DND-41 (cell line): ENCODE data around the gene CASP12.
A peak's percentile ranks its signal among the peaks of the same experiment; 100 is the strongest.
"Not testable (repeated sequence)": the region's sequence is repeated elsewhere in the genome, so short reads cannot be mapped to it uniquely, and the experiment has no call there.

Experiments used
- ATAC-seq: fragments of 200-7000 bp; cut with Tn5 transposase; 3 replicates; pipeline ENCODE4 v1.9.1; 2021; ENCODE audit warnings: low read depth; ENCODE audit not compliant: insufficient read depth
- DNase-seq: peaks from one replicate; pipeline ENCODE4 v3.0.0-alpha.2; 2020
- H2AFZ ChIP-seq: 2 replicates; pipeline ENCODE4 v1.6.0; 2012; ENCODE audit warnings: low read depth, low read length
- H3K27ac ChIP-seq: 2 replicates; pipeline ENCODE4 v1.5.1; 2012; ENCODE audit warnings: low read length, inconsistent platforms
- H3K27me3 ChIP-seq: fragments of 200-600 bp; sonication (generic); 2 replicates; pipeline ENCODE4 v1.6.0; 2012; ENCODE audit warnings: low read length, mild to moderate bottlenecking, inconsistent platforms; ENCODE audit not compliant: insufficient read depth, poor library complexity
- H3K36me3 ChIP-seq: 2 replicates; pipeline ENCODE4 v1.5.1; 2012; ENCODE audit warnings: low read length, inconsistent platforms; ENCODE audit not compliant: insufficient read depth
- H3K4me1 ChIP-seq: 2 replicates; pipeline ENCODE4 v1.5.1; 2012; ENCODE audit warnings: mild to moderate bottlenecking, low read length; ENCODE audit not compliant: insufficient read depth
- H3K4me2 ChIP-seq: 2 replicates; pipeline ENCODE4 v1.6.0; 2012; ENCODE audit warnings: mild to moderate bottlenecking, moderate library complexity, low read length, inconsistent platforms; ENCODE audit not compliant: insufficient read depth
- H3K4me3 ChIP-seq, 2 experiments: fragments of 200-600 bp in 1 of 2; shearing (Covaris generic) in 1 of 2; 2 replicates each; pipeline ENCODE4 v1.5.1; 2012 to 2016; ENCODE audit warnings: inconsistent platforms in 2 of 2, low read length in 2 of 2, mild to moderate bottlenecking in 2 of 2, low read depth in 1 of 2, moderate library complexity in 1 of 2
- H3K79me2 ChIP-seq: 2 replicates; pipeline ENCODE4 v1.6.0; 2012; ENCODE audit warnings: low read length, inconsistent platforms; ENCODE audit not compliant: insufficient read depth
- H3K9ac ChIP-seq: 2 replicates; pipeline ENCODE4 v1.6.0; 2012; ENCODE audit warnings: low read depth, mild to moderate bottlenecking, inconsistent platforms, low read length, moderate library complexity
- H3K9me3 ChIP-seq: 2 replicates; pipeline ENCODE4 v1.5.1; 2012; ENCODE audit warnings: low read length, moderate library complexity, mild to moderate bottlenecking, inconsistent platforms; ENCODE audit not compliant: insufficient read depth, severe bottlenecking
- H4K20me1 ChIP-seq: 2 replicates; pipeline ENCODE4 v1.6.0; 2012; ENCODE audit warnings: low read length; ENCODE audit not compliant: insufficient read depth
- CTCF ChIP-seq: IDR thresholded peaks from 2 replicates; pipeline ENCODE4 v1.5.1; 2012; ENCODE audit warnings: borderline replicate concordance, low read length, moderate library complexity, mild to moderate bottlenecking; ENCODE audit not compliant: poor library complexity, severe bottlenecking; ENCODE audit errors: extremely low read depth
- EZH2 ChIP-seq: IDR thresholded peaks from 3 replicates; pipeline ENCODE4 v1.6.1; 2012; ENCODE audit warnings: borderline replicate concordance, low read depth, mild to moderate bottlenecking, moderate library complexity, low read length, inconsistent platforms; ENCODE audit not compliant: severe bottlenecking

The CASP12 gene

DNA sequence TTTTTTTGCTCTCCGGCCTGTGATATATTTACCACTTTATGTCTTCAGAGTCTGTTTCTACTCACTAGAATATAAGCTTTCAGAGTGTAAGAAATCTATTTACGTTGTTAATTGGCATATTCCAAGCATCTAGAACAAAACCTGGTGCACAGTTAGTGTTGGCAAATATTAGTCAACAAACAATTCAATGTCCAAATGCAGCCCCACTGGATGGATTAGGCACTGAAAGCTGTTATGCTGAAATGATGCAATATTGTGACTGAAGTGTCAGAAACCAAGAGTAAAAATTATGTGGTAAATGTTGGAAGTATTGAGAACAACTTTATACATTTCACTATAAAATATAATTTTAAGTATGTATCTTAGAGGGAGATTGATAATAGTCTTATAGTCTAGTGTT lies 45.3 kb upstream of the CASP12 start:
- no peaks in the 10 kb centered on the region for H4K20me1 ChIP-seq
- no peak for ATAC-seq
- no peak overlapping the region for H3K4me2 ChIP-seq
- DNase-seq = no peak
- H3K4me1 ChIP-seq = no peaks in the 10 kb centered on the region
- TF ChIP-seq EZH2 = no peak
- no peak overlapping the region for H3K9ac ChIP-seq
- no peaks in the 10 kb centered on the region for H3K79me2 ChIP-seq
- no peak overlapping the region for H3K4me3 ChIP-seq
- no peak overlapping the region for H3K27ac ChIP-seq
- H3K9me3 ChIP-seq = no peaks in the 10 kb centered on the region
- H3K27me3 ChIP-seq = no peaks in the 10 kb centered on the region
- H2AFZ ChIP-seq = no peak overlapping the region
- peaks cover 59% of the 10 kb centered on the region for H3K36me3 ChIP-seq

- TF ChIP-seq CTCF = no peak
- TF ChIP-seq EZH2 = no peak
- Histone ChIP-seq H3K27me3 (no peaks in the 10 kb centered on the region), H2AFZ (no peak overlapping the region), H3K79me2 (no peaks in the 10 kb centered on the region), H3K9me3 (peaks cover 5% of the 10 kb centered on the region), H3K4me2 (peak overlapping the region; percentile 33; the same call in 1 of the 2 replicates), H3K36me3 (no peaks in the 10 kb centered on the region), H3K9ac (no peak overlapping the region), H4K20me1 (no peaks in the 10 kb centered on the region), H3K27ac (0 out of 2 replicates have a peak overlapping the region, but pooled peaks have one; percentile 6), H3K4me3 (no peak overlapping the region), H3K4me1 (peaks cover 13% of the 10 kb centered on the region)
- DNase-seq = peak; percentile 36
- peak; percentile 99 for ATAC-seq
Observed at GRCh38 chr11:104934594-104934993, 36.3 kb upstream of the CASP12 start.

DNA sequence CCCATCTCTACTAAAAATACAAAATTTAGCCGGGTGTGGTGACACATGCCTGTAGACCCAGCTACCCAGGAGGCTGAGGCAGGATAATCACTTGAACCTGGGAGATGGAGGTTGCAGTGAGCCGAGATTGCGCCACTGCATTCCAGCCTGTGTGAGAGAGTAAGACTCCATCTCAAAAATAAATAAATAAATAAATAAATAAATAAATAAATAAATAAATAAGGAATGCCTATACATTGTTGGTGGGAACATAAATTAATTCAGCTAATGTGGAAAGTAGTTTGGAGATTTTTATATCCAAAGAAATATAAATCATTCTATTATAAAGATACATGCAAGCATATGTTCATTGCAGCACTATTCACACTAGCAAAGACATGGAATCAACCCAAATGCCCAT lies 35.8 kb upstream of the CASP12 start:
- H3K79me2 ChIP-seq, H4K20me1 ChIP-seq, H2AFZ ChIP-seq, H3K4me2 ChIP-seq, H3K9ac ChIP-seq, ATAC-seq, H3K27me3 ChIP-seq, DNase-seq, H3K9me3 ChIP-seq, H3K36me3 ChIP-seq, H3K4me3 ChIP-seq, H3K27ac ChIP-seq: not testable (repeated sequence)
- H3K4me1 ChIP-seq = peaks cover 13% of the 10 kb centered on the region

GRCh38 chr11:104928811-104929210 lies 30.6 kb upstream of the CASP12 start:
- Histone ChIP-seq H3K4me2 (no peak overlapping the region), H3K4me3 (no peak overlapping the region), H3K9me3 (peaks cover 10% of the 10 kb centered on the region), H4K20me1 (no peaks in the 10 kb centered on the region), H3K27me3 (no peaks in the 10 kb centered on the region), H3K79me2 (no peaks in the 10 kb centered on the region), H2AFZ (no peak overlapping the region), H3K27ac (no peak overlapping the region), H3K9ac (no peak overlapping the region), H3K4me1 (peaks cover 13% of the 10 kb centered on the region), H3K36me3 (no peaks in the 10 kb centered on the region)
- DNase-seq (no peak), ATAC-seq (no peak)
- no peak for TF ChIP-seq EZH2
- TF ChIP-seq CTCF = no peak
